Choroid plexus epithelial cell (primary cell): ENCODE measurements around the gene LCN10.
"Not testable (repeated sequence)": the region's sequence is repeated elsewhere in the genome, so short reads cannot be mapped to it uniquely, and the experiment has no call there.

Experiments used
- DNase-seq: peaks from one replicate; pipeline ENCODE4 v3.0.0-alpha.2; 2010; ENCODE audit warnings: low read depth
- H3K4me3 ChIP-seq: 2 replicates; pipeline ENCODE4 v1.5.1; 2011; ENCODE audit warnings: low read depth, mild to moderate bottlenecking, control low read depth, low read length, moderate library complexity
- TF ChIP-seq, protein P1 (sequence below): conservative IDR thresholded peaks from 2 replicates; pipeline ENCODE4 v1.5.1; 2011; ENCODE audit warnings: low read depth, mild to moderate bottlenecking, control low read depth, inconsistent platforms, low read length, moderate library complexity

Gene LCN10

DNA sequence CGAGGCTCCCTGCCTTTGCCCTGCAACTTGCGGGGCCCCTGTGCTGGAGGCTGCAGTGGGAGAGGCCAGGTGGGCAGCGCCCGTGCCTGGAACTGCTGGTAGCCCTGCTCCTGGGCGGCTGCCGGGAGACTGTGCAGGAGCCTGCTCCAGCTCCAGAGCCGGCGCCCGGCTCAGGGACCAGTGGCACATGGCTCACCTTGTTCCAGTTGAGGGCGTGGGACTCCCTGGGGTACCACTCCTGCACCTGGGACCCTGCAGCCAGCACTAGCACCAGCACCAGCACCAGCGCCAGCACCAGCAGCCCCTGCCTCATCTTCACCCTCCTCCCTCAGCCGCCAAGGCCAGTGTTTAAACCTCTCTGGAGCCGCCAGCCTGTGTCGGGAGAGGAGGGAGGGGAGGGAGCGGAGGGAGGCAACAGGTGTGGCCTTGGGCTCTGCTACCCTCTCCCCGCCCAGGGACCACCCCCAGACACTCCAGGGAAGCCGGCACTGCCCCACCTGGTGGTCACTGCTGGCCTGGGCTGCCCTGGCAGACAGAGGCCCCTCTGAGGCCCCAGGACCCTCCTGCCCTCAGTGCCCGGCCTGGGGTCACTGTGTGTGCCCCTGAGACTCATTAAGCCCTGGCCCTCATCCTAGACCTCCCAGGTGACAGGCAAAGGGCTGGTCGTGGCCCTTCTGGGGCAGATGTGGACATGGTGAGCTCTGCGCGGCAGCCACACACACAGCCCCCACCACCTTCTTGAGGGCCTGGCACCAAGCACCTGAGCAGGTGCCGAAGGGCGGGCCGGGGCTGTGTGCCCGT is at the start of gene LCN10:
TSS of gene LCN10 (minus strand) at position 350 of the 801 bp plus-strand sequence. CDS start at position 313, 37 bp downstream.
- TF ChIP-seq, protein P1, sequence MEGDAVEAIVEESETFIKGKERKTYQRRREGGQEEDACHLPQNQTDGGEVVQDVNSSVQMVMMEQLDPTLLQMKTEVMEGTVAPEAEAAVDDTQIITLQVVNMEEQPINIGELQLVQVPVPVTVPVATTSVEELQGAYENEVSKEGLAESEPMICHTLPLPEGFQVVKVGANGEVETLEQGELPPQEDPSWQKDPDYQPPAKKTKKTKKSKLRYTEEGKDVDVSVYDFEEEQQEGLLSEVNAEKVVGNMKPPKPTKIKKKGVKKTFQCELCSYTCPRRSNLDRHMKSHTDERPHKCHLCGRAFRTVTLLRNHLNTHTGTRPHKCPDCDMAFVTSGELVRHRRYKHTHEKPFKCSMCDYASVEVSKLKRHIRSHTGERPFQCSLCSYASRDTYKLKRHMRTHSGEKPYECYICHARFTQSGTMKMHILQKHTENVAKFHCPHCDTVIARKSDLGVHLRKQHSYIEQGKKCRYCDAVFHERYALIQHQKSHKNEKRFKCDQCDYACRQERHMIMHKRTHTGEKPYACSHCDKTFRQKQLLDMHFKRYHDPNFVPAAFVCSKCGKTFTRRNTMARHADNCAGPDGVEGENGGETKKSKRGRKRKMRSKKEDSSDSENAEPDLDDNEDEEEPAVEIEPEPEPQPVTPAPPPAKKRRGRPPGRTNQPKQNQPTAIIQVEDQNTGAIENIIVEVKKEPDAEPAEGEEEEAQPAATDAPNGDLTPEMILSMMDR: peak; percentile 50
- H3K4me3 ChIP-seq: no peak within 1 kb of the TSS

DNA sequence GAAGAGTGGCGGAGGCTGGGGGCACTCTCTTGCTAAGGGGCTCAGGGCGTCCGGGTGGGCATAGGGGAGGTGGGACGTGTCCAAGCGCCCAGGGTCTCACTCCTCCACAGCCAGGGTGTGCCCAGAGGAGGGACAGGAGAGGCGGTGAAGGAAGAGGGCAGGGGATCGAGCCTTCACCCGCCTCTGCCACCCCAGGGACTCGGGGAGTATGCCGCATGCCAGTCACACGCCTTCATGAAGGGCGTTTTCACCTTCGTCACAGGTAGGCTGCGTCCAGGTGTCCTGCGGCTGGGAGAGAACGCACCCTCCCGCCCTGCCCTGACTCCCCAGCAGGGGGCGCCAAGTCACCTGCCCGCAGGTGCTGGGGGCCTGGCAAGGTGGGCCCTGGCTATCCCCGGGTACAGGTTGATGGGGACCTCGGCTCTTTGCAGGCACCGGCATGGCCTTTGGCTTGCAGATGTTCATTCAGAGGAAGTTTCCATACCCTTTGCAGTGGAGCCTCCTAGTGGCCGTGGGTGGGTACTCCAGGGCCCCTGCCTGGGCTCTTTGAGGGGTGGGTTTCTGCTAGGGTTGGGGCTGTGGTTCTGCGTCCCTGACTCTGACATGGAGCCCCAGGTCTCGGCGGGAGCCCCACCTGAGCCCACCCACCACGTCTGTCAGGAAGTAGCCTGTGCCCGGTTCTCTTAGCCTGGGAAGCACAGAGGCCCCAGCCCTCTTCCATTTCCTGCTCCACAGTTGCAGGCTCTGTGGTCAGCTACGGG is 49.0 kb upstream of the LCN10 start:
- DNase-seq: no peak
- peak overlapping the region; percentile 88 for H3K4me3 ChIP-seq
- TF ChIP-seq, protein P1: peak; percentile 81

More for the DNA sequence above, at the start of gene LCN10:
- no peak for DNase-seq

DNA sequence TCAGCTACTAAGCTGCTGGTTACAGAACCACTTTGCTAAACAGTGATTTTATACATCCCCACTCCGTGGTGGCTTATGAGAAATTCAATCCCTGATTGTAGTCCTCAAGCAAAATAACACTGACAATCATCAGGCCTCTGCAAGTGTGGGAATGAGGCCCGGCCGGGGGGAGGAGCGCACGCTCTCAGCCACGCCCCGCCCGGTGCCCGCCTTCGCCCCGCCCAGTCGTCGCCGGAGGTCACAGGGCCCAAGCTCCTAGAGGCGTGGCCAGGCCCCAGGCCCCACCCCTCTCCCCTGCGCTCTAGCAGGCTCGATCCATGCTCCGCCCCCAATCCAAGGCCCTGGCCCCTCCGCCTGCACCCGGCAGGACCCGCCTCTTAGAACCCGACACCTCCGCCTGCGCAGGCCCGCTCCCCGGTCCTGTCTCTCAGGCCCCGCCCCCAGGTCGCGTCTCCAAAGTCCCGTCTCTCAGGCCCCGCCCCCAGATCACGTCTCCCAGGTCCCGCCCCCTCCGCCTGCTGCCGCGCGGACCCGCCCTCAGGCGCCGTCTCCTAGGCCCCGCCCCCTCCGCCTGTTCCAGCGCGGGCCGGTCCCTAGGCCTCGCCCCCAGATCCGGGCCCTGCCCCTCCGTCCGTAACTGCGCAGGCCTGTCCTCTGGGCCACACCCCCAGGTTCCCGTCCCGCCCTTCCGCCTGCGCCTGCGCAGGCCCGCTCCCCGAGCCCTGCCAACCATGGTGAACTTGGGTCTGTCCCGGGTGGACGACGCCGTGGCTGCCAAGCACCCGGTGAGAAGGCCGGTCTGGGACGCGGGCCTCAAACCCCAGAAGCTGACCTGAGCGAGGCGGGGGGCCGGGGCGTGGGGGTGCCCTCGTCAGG is 48.1 kb upstream of the LCN10 start, which contains the start of gene TMEM141:
TSS of gene TMEM141 (plus strand) at position 705 of the 876 bp plus-strand sequence. CDS start at position 732, 27 bp downstream.
- TF ChIP-seq, protein P1: no peak
- DNase-seq: peak; percentile 100
- peak within 1 kb of the TSS; percentile 88 for H3K4me3 ChIP-seq

DNA sequence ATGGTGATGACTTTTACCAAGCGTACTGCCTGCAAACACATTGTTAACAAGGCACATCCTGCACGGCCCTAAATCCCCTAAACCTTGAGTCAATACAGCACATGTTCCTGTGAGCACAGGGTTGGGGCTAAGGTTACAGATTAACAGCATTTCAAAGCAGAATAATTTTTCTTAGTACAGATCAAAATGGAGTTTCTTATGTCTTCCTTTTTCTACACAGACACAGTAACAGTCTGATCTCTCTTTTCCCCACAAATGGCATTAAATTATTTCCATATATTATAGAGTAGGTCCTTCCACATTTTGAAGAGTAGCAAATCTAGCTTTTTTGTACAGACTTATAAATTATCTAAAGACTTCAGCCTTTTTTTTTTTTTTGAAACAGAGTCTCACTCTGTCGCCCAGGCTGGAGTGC is 46.8 kb upstream of the LCN10 start:
- no peak for DNase-seq
- H3K4me3 ChIP-seq: no peak overlapping the region
- TF ChIP-seq, protein P1: no peak

DNA sequence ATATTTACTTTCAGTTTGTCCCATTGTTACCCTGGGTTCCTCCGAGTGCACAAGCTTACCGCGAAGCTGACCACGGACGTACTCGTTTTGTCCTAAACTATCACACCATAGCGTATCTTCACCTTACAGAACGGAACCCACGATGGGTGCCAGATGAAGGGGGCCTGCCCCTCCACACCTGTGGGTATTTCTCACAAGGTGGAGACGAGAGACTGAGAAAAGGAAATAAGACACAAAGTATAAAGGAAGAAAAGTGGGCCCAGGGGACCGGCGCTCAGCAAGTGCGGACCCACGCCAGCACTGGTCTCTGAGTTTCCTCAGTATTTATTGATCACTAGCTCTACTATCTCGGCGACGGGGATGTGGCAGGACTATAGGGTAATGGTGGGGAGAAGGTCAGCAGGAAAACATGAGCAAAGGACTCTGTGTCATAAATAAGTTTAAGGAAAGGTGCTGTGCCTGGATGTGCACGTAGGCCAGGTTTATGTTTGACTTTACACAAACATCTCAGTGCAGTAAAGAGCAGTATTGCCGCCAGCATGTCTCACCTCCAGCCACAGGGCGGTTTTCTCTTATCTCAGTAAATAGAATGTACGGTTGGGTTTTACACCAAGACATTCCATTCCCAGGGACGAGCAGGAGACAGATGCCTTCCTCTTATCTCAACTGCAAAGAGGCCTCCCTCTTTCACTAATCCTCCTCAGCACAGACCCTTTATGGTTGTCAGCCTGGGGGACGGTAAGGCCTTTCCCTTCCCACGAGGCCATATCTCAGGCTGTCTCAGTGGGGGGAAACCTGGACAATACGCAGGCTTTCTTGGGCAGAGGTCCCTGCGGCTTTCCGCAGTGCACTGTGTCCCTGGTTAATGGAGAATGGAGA is 46.1 kb upstream of the LCN10 start:
- peak overlapping the region; percentile 0 for H3K4me3 ChIP-seq
- DNase-seq: not testable (repeated sequence)

DNA sequence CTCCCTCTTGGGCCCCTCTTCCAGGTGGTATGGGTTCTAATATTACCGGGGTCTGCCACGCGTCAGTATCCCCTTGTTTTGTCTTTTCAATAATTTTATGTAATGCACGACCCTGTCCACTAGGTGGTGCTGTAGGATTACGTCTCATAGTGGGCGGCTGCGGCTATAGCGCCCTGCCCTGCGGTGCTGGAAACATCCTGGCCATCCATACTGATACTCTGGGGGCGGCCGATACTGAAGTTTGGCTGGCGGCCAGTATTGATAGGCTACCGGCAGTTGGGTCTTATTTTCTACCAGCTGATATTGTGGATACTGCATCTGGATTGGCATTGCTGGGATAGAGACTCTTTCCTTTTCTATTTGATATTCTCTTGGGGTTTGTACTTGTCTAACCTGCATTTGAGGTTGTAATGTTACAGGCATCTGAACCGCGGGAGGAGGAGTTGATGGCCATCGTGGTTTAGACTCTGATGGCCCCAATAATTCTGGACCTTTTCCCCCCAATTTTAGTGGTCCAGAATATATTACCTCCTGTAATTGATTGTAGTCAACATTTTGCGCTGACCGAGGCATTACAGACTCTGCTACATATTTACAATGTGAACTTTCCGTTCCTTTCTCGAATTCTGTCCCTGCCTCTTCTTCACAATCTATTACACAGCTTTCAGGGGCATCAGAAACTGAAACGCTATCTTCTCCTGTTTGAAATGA is 45.1 kb upstream of the LCN10 start:
- TF ChIP-seq, protein P1: peak; percentile 81
- DNase-seq: peak; percentile 66
- H3K4me3 ChIP-seq: peak overlapping the region; percentile 34

DNA sequence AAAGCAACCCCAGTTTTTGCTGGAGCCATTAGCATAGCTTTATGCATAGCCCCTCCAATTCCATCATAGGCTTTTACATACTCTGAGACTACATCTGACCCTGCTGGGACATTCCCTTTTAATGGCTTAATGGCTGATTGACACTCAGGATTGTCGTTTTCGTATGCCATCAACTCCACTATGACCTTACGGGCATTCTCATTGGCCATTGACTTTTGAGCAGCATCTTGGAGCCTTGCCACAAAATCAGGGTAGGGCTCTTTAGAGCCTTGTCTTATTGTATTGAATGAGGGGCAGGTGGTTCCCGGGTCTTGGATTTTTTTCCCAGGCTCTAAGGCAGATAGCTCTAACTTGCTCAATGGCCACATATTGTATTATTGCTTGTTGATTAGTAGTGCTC is 44.2 kb upstream of the LCN10 start:
- not testable (repeated sequence) for H3K4me3 ChIP-seq, DNase-seq
